Loucy (cell line): ENCODE data around the gene ADARB1.

Experiments used
- EZH2phosphoT487 ChIP-seq: fragments of 200-600 bp; IDR thresholded peaks from 2 replicates; pipeline ENCODE4 v1.6.1; 2018; ENCODE audit warnings: antibody characterized with exemption, mild to moderate bottlenecking, moderate library complexity, borderline replicate concordance
- TF ChIP-seq, protein P1 (sequence below): fragments of 200-600 bp; sonication (generic); conservative IDR thresholded peaks from 2 replicates; pipeline ENCODE4 v1.5.1; 2014; ENCODE audit warnings: mild to moderate bottlenecking, antibody characterized with exemption, low read length

- TF ChIP-seq, protein P1, sequence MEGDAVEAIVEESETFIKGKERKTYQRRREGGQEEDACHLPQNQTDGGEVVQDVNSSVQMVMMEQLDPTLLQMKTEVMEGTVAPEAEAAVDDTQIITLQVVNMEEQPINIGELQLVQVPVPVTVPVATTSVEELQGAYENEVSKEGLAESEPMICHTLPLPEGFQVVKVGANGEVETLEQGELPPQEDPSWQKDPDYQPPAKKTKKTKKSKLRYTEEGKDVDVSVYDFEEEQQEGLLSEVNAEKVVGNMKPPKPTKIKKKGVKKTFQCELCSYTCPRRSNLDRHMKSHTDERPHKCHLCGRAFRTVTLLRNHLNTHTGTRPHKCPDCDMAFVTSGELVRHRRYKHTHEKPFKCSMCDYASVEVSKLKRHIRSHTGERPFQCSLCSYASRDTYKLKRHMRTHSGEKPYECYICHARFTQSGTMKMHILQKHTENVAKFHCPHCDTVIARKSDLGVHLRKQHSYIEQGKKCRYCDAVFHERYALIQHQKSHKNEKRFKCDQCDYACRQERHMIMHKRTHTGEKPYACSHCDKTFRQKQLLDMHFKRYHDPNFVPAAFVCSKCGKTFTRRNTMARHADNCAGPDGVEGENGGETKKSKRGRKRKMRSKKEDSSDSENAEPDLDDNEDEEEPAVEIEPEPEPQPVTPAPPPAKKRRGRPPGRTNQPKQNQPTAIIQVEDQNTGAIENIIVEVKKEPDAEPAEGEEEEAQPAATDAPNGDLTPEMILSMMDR: no peak
- TF ChIP-seq EZH2phosphoT487: no peak
These were observed 70.8 kb downstream of the ADARB1 start for GRCh38 chr21:45145146-45145545.
